Adrenal gland (tissue), 12 donors: ENCODE results near the gene SLC51B. TPM values are rescaled to one million over a fixed set of nuclear protein-coding genes. Genes with fewer than 3 reads are reported as not detected.
"Not testable (repeated sequence)": the region's sequence is repeated elsewhere in the genome, so short reads cannot be mapped to it uniquely, and the experiment has no call there.

ENCODE experiments used
- DNase-seq, 7 donors: peaks; one replicate each; pipeline ENCODE4 v3.0.0-alpha.2; 2019 to 2020
- H3K27ac ChIP-seq, 5 donors: fragments of 200-600 bp; sonication (generic) in 4 of 5; 1 replicate in 3 of 5; 2 replicates in 2 of 5; pipeline versions ENCODE4 v1.5.1 to v1.8.0; 2016 to 2020; ENCODE audit warnings: mild to moderate bottlenecking in 1 of 5
- H3K27me3 ChIP-seq: fragments of 200-600 bp; 2 replicates; pipeline ENCODE4 v1.8.0; 2021
- H3K36me3 ChIP-seq, 2 donors: fragments of 200-600 bp; replicated peaks in 1 of 2; 1 replicate in 1 of 2; 2 replicates in 1 of 2; pipeline versions ENCODE4 v1.5.1 to v1.8.0; 2018 to 2022
- H3K4me1 ChIP-seq, 2 donors: fragments of 200-600 bp; replicated peaks in 1 of 2; 1 replicate in 1 of 2; 2 replicates in 1 of 2; pipeline versions ENCODE4 v1.5.1 to v1.8.0; 2018 to 2021
- H3K4me3 ChIP-seq, 4 donors: fragments of 200-600 bp; sonication (generic) in 3 of 4; one replicate each; pipeline ENCODE4 v1.5.1; 2016 to 2018
- H3K9me3 ChIP-seq, 3 donors: fragments of 200-600 bp; sonication (generic) in 1 of 3; replicated peaks in 1 of 3; 1 replicate in 2 of 3; 2 replicates in 1 of 3; pipeline versions ENCODE4 v1.5.1 to v1.8.0; 2016 to 2021
- CTCF ChIP-seq, 6 experiments: fragments of 450-650 bp in 4 of 6; fragments of 200-600 bp in 2 of 6; sonication (generic) in 1 of 6; IDR thresholded peaks; 1 replicate in 5 of 6; 2 replicates in 1 of 6; pipeline versions ENCODE4 v1.5.1 to v1.8.0; 2016 to 2021; ENCODE audit warnings: antibody characterized with exemption in 6 of 6, mild to moderate bottlenecking in 2 of 6, moderate library complexity in 1 of 6
- POLR2A ChIP-seq, 2 donors: fragments of 450-650 bp; IDR thresholded peaks; one replicate each; pipeline ENCODE4 v1.6.1; 2017; ENCODE audit warnings: antibody characterized with exemption in 2 of 2, mild to moderate bottlenecking in 2 of 2, moderate library complexity in 1 of 2
- WGBS, 4 donors: extraction: QIAGEN DNeasy Blood & Tissue Kit in 2 of 4; methylation state at CpG; one replicate each; pipeline versions ENCODE4 v1.1.5 to v1.1.7; 2013 to 2017; 5-methylcytosine and 5-hydroxymethylcytosine counted together
- intact Hi-C, 2 donors: fragments of 100-400 bp; cut with DNase I; formaldehyde crosslinking; loops; one replicate each; pipeline versions ENCODE4 v1.14.1 to v1.15.0; 2022 to 2023
- polyA plus RNA-seq, 3 donors: library from polyadenylated mRNA; stranded (reverse); fragments of 200-250 nt in 2 of 3; fragments of 350-450 nt in 1 of 3; fragmentation: Illumina TruSeq in 1 of 3; extraction: RNeasy Lipid Tissue Mini Kit (QIAGEN cat#74804) in 1 of 3; gene quantifications; one replicate each; pipeline ENCODE4 v1.2.3, GENCODE V29; 2013 to 2014
- total RNA-seq, 9 donors: library from RNA; depleted of rRNA in 4 of 9; stranded (reverse); fragments of >200 nt in 4 of 9; fragments of 120-200 nt in 1 of 9; fragmentation: NEBNext Ultra II Directional in 1 of 9; extraction: Animal tissue kit (Norgen Biotek cat#: 25700) in 1 of 9; gene quantifications; one replicate each; pipeline versions ENCODE4 v1.1.0 to v1.2.4, GENCODE V29; 2013 to 2023
- donor health status: healthy with polysubstance abuse.
- donor health status: Bipolar disorder and iron deficiency.
- donor health status: DM: yes; HTN: yes; CAD: no.
- donor health status: DM: no; HTN: no; CAD: no.
- donor health status: DM: no; HTN: no; CAD: no.
- donor health status: DM: yes; HTN: yes; CAD: no.

SLC51B gene
- total and polyA plus RNA-seq, 12 donors, result 0.32 to 3.1 (median 0.69) TPM; not detected in 3

- 88 to 94% (median 90%) methylated on average over 3 of the region's 3 CpGs for WGBS, 4 donors
- no peaks in the 10 kb centered on the region for H3K9me3 ChIP-seq
- H3K27ac ChIP-seq, result no peak overlapping the region
- intact Hi-C loops, result no loop called here
- peaks cover 0 to 7% of the 10 kb centered on the region in 2 donors for H3K36me3 ChIP-seq
- TF ChIP-seq CTCF (IDR thresholded peaks at IDR 0.05) (no peak), POLR2A (IDR thresholded peaks at IDR 0.05) (no peak)
- no peak for DNase-seq
- H3K27me3 ChIP-seq, result no peaks in the 10 kb centered on the region
- no peaks in the 10 kb centered on the region for H3K4me1 ChIP-seq
- no peak overlapping the region for H3K4me3 ChIP-seq
Observed at GRCh38 chr15:65006876-65007275, 38.3 kb upstream of the SLC51B start.

- H3K27ac ChIP-seq, result no peak overlapping the region
- no peaks in the 10 kb centered on the region for H3K9me3 ChIP-seq
- intact Hi-C loops, result no loop called here
- peaks cover 0 to 7% of the 10 kb centered on the region in 2 donors for H3K36me3 ChIP-seq
- no peaks in the 10 kb centered on the region for H3K4me1 ChIP-seq
- no peaks in the 10 kb centered on the region for H3K27me3 ChIP-seq
- TF ChIP-seq POLR2A (IDR thresholded peaks at IDR 0.05) (no peak), CTCF (IDR thresholded peaks at IDR 0.05) (peak in 1 of 6 experiments; percentile 8)
- 59 to 76% (median 69%) methylated on average over 2 of the region's 2 CpGs for WGBS, 4 donors
- no peak for DNase-seq
- no peak overlapping the region for H3K4me3 ChIP-seq
Observed at GRCh38 chr15:65008983-65009382, 36.2 kb upstream of the SLC51B start.

- intact Hi-C loops, DNase-seq, H3K4me3 ChIP-seq, H3K9me3 ChIP-seq, H3K27me3 ChIP-seq, H3K27ac ChIP-seq, H3K4me1 ChIP-seq: not testable (repeated sequence)
- 67 to 91% (median 84%) methylated on average over 4 of the region's 4 CpGs for WGBS, 4 donors
- H3K36me3 ChIP-seq, result peaks cover 0 to 22% of the 10 kb centered on the region in 2 donors
Observed at GRCh38 chr15:65011198-65011597, 34.0 kb upstream of the SLC51B start.

GRCh38 chr15:65020419-65020818, 24.8 kb upstream of the SLC51B start:
- DNase-seq, result no peak
- Histone ChIP-seq H3K9me3 (no peaks in the 10 kb centered on the region), H3K4me3 (no peak overlapping the region), H3K27ac (no peak overlapping the region), H3K4me1 (no peaks in the 10 kb centered on the region), H3K36me3 (peaks cover 0 to 48% of the 10 kb centered on the region in 2 donors), H3K27me3 (no peaks in the 10 kb centered on the region)
- TF ChIP-seq CTCF (IDR thresholded peaks at IDR 0.05) (no peak), POLR2A (IDR thresholded peaks at IDR 0.05) (no peak)
- intact Hi-C loops, result no loop called here
- WGBS, 4 donors, result 83 to 100% (median 87%) methylated on average over 1 of the region's 1 CpG

- Histone ChIP-seq H3K27me3 (no peaks in the 10 kb centered on the region), H3K27ac (no peak overlapping the region), H3K9me3 (no peaks in the 10 kb centered on the region), H3K36me3 (peaks cover 0 to 49% of the 10 kb centered on the region in 2 donors), H3K4me3 (no peak overlapping the region), H3K4me1 (no peaks in the 10 kb centered on the region)
- DNase-seq, result no peak
- TF ChIP-seq POLR2A (IDR thresholded peaks at IDR 0.05) (no peak), CTCF (IDR thresholded peaks at IDR 0.05) (no peak)
- intact Hi-C loops, result no loop called here
Observed at GRCh38 chr15:65021488-65021887, 23.7 kb upstream of the SLC51B start.
